HG03521 (cell line): ENCODE results near the gene DGKG.

Experiments used
- ATAC-seq: cut with Tn5 transposase; IDR thresholded peaks from one replicate; pipeline ENCODE4 v1.9.1; 2021; ENCODE audit warnings: mild to moderate bottlenecking, moderate library complexity; ENCODE audit not compliant: unreplicated experiment

Gene DGKG

DNA sequence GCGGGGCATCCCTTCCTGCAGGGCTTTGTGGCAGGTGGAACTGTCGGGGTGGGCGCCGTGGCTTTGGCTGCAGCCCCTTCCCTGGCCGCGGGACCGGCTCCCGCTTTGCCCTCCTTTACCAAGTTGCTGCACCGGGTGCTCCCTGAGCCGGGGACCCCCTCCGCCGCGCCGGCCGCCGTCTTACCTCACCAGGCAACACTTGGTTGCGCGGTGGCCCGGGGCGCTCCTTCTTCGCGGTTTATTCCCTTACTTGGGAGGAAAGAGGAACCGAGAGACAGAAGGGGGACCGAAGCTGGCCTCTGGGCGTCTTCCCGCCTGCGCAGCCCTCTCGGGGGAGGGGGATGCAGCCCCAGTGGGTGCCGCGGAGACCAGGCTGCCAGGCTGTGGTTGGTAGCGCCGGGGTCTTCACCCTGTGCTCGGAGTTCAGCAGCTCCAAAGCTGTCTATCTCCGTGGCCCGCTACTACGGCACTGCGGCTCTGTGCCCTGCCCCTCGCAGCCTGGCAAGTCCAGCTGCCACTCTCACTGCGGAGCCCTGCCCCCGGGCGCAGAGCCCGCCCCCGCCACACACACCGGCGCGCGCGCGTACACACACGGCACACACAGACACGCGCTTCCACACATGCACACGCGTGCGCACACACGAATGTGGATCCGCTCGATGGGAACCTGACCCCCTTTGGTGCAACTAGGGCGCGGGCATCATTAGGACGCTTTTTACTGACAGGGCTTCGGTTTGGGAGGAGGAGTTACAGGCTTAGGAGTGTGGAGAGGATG, at the start of gene DGKG:
Gene DGKG, minus strand, starts transcription at position 473 of the 775 bp plus-strand sequence. CDS start 41,775 bp downstream, outside the sequence.
- ATAC-seq = peak; percentile 49

DNA sequence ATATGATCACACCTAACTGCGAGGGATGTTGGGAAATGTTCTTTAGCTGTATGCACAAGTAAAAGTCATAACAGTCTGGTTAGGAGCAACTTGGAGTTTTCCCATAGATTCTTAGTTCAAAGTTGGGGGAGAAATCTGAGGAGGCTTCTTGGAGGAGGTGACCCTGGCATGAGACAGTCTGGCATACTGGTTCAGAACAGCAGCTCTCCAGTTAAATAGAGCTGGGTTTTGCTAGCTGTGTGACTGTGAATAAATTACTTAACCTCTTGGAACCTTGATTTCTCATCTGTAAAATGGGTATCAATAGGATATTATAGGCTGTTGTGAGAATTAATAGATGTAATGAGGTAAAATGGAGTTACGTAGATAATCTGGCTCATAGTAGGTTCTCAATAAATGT, 49.1 kb upstream of the DGKG start:
- no peak for ATAC-seq

DNA sequence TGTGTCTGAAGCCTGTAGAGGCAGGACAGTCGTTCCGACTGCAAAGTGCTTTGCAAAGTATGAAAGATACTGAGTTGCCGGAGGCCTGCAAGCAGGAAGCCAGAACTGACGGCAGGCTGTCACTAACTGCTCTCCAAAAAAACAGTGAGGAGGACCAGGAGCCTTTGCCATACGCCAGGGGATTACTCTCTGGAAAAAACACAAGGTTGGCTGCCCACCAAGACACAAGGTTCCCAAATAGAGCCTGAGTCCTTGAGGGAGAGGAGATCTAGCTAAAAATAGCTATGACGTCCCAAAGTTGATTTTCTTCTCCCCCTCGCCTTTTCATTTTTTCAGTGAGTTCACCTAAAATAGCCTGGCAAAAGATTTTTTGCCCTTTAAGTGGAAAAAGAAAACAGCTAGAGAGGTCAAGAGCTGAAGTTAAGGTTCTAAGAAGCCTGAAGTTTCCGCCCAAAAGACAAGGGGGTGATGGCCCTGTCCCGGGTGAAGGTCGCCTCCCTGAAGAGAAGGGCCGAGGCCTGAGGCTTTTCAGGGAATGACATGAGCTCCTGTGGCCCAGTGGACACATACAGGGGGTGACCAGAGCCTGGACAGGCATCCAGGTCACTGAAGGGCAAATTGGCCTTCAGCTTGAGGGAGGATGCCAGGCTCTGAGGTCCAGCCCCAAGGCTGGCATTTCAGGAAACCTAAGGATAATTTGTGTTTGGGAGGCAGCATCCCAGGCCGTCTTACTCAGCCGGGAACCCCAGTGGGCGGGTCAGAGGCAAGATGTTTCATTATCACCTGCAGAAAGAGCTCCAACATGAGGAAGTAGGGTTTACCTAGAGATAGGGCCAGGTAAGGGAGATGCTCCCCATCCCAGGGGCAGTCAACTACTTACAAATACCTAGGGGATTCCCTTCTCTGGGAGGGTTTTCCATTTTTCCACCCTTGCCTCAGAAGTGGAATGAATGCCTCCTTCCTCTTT, 44.9 kb upstream of the DGKG start:
- ATAC-seq = no peak

DNA sequence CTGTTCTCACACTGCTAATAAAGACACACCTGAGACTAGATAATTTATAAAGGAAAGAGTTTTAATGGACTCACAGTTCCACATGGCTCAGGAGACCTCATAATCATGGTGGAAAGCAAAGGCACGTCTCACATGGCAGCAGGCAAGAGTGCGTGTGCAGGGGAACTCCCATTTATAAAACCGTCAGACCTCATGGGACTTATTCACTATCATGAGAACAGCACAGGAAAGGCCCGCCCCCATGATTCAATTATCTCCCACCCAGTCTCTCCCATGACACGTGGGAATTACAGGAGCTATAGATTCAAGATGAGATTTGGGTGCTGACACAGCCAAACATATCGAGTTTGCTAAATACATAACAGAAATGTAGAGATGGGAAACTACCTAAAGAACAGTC, 39.5 kb upstream of the DGKG start:
- ATAC-seq = no peak

DNA sequence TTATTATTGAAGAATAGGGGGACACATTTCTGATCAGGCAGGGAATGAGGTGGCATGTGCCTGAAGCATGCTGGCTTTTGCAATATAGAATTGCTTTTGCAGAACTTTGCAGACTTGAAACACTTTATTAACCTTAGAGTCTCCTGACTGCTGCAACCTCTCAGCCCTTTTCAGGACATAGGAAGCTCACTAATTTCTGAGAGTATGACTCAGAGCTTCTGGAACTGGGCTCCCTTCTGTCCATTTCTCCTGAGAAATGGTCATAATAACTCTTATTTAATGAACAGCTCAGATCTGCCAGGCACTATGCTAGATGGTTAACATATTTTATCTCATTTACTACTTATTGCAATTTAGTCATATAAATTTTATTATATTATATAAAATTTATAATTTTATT, 38.6 kb upstream of the DGKG start:
- no peak for ATAC-seq

DNA sequence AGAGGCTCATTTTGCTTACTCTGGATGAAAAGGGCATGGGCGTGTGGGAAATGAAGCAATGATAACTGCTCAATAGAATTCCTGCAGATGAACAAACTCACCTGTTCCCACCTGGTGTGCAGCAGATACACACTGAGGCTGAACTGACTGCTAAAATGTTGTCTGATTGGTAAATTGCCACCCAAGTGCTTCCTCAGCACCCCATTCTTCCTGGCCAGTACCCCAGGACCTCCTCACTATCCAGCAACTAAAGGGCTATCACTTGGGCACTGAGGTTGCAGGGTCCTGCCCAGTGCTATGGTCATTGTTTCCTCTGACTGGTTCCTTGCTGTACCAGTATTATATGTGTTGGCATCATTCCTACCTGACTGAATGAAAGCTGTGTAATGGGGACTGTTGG, 38.0 kb upstream of the DGKG start:
- ATAC-seq = no peak

DNA sequence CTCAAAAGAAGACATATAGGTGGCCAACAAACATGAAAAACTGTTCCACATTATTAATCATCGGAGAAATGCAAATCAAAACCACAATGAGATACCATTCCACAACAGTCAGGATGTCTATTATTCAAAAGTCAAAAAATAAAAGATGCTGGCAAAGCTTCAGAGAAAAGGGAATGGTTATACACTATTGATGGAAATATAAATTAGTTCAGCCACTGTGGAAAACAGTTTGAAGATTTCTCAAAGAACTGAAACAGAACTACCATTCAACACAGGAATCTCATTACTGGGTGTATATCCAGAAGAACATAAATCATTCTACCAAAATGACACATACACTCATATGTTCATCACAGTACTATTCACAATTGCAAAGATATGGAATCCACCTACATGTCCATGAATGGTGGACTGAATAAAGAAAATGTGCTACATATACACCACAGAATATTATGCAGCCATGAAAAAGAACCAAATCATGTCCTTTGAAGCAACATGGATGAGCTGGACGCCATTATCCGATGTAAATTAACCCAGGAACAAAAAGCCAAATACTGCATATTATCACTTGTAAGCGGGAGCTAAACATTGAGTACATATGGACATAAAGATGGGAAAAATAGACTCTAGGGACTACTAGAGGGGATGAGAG, 32.7 kb upstream of the DGKG start:
- no peak for ATAC-seq

DNA sequence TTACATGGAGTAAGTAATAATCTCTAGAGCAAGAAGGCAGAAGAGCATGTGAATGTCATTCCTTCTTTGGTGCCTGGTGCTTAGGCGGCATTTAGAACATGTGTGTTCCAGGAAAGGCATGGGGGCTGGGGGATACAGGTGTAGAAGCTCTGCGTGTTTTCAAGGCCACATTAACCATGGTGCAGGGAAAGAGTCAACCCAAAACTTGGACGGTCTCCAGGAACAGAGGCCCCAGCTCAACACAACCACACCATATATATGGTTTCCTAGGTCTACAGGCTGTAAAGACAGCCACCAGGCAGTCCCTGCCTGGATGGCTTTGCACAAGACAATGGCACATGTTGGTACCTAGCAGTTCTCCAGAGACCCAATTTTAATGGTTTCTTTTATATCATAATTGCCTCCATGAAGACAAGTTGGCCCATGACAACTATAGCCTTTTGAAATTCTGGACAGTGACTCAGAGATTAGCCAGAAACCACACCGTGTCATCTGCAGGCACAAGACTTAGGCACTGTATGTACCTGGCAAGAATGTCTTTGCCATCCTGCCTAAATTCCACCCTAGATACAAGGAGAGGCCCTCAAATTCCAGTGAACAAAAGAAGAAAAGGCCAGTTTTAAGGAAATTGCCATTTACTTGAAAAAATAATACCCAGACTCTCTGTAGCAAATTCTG, 25.0 kb upstream of the DGKG start:
- no peak for ATAC-seq

DNA sequence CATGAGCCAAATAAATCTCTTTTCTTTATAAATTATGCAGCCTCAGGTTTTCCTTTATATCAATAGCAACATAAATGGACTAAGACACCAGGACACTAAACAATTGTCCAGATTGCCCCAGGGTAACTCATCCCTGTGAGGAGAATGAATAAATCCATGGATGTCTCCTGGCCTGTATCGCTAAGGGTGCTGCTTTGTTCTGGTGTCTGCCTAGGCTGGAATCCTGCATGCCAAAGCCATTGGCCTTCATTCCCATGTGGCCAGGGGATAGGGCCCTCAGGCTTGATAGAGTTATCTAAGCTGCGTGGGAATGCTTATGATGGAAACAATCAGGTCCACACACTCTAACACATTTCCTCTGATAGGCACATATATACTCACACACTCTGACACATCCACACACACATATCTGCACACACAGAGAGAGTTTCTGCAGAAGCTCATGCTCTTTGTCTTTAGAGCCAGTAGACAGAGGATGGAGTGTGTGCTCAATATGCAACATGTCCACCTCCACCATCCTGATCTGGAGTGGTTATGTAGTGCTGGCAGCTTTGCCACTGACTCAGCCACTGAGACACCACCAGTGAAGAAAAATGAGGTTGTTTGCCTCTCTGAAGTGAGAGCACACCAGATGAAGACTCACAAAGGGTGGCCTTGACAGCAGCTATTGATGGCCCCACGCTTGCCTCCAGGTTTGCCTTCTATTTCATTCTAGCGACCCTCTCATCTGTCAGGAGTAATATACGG, 24.0 kb upstream of the DGKG start:
- ATAC-seq = no peak

DNA sequence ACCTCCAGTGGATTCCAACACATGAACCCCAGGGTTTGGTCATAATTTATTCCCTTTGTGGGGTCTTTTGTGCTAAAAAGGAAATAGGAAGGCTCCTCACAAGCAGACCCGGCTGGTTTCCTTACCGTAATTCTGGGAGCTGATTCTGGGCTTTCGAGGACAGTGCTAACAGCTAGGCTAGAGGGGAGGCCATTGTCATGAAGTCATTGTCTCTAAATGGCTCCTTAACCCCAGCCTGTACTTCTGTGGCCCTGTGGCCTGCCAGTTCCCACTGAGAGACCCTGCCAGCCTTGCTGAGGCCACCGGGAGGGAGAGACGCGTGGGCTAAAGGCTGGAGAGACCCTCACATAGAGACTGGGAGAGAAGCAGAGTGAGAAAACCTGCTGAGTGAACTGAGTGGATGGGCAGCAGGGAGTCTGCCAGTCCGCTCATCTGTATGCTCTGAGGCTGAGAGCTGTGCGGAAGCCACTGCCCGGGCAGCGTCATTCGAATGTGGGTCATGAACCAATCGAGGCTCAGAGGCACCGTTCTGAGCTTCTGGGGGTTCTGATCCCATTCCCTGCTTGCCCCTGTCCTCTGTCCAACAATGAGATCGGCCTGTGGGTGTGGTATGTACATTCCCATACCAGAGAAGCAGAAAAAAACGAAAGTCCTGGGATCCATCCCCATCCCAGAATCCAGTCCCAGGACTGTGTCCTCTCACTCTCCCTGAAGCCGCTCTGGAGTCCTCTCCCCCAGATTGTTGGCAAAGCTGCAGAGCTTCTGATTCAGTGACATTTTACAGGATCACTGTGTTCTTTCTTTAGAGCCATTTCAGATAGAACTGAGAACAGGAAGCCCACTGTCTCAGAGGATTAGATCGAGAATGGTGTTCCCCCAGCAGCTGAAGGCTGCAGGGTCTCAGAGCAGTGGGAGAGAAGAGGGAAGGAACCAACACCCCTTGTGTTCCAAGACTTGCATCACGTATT, 21.3 kb upstream of the DGKG start:
- no peak for ATAC-seq

DNA sequence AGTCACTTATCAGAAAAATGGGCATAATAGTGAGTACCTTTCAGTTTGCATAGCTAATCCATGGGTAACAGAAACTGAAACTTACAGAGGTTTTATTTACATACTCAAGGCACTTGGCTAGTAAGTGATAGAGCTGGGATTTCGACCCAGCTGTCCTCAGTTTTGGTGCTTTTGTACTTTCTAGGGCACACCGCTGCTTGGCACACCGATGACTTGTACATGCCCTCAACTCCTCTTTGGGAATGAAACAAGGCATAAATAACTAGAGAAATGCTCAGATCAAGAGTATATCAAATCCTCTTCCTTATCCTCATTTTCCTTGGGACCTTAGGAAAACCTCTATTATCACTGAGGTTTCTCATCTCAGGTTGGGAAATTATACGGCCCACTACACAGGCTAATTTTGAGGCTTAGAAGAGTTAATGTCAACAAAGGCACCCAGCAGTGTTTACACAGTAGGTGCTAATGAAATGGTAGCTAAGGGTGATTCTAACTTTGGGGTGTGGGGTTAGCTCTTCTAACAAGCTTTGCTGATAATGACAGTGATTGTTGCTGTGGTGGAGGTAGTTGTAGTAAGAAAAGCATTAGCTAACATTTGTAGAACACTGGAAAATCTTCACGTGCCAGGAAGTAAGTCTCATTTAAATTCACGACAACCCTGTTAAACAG, 20.3 kb upstream of the DGKG start:
- no peak for ATAC-seq

DNA sequence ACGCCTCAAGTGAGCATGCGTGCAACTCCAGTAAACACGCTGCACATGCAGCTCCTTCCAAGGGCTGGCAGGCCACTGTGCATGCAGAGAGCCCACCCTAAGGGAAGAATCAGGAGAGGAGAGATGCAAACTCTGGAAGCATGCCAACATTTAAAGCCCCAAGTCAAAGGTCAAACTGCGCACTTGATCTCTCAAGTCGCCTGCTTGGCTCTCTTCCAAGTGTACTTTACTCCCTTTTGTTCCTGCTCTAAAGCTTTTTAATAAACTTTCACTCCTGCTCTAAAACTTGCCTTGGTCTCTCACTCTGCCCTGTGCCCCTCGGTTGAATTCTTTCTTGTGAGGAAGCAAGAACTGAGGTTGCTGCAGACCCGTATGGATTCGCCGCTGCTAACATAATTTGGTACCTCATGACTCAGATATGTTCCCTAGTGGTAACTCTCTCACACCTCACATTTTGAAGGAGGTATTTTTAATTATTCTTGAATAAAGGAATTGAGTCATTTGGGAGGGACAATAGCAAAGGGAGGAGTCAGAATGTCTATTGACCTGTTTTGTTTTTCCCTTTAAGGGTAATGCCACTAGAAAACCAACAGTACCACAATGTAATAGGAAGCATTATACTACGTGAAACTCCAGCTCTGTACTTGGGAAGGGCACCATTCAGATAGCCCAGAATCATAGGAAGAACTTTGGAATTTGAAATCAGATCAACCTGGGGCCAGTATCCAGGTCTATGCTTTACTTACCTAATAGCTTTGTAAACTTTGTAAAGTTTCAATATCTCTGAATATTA, 19.6 kb upstream of the DGKG start:
- ATAC-seq = no peak

DNA sequence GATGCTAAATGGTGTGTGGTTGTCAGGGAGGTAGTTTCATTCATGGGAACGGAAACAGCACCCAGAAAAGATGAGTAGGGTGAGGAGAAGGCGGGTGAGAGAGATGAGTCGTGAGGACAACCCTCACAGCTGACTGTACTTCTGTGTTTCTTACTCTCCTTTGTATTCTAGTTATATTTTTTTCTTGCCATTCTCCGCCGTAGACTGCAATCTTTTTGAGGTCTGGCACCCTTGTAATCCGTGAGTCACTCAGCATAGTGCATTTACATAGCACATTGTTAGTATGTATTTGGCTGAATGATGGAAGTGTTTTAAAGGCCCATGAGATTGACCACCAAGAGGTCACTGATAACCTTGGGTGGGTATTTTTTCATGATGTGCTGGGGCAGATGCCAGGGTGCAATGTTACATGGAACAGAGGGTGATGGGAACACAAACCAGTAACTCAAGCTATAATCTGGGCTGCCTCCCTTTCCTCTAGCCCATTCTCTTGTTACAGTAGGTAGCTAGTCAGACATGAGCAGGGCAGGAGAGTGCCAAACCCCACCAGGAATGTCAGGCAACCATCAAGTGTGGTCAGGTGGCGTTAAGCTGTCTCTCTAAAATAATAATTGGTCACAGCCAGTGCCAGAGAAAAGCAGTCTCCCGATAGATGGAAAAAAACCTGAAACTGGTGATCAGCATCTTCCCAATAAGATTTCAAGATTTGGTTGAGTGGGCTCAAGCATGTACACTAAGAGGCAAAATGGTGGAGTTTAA, 18.8 kb upstream of the DGKG start:
- no peak for ATAC-seq

DNA sequence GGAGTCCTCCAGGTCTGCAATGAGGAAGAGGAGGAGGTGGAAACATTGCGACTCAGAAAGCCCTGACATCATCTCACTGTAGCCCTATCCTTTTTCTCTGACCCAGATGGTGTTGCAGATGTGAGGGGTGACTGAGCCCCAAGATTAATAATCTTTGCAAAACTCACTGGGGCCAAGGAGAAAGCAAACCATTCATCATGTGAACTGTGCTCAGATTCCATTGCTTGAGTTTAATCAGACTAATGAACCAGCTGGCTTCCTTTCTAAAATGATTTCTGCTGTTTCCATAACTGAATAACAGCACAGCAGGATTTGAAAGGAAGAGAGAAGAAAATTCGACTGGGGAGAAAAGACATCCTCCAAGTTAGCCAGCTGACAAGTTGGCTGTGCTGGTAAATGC, 13.4 kb upstream of the DGKG start:
- no peak for ATAC-seq

DNA sequence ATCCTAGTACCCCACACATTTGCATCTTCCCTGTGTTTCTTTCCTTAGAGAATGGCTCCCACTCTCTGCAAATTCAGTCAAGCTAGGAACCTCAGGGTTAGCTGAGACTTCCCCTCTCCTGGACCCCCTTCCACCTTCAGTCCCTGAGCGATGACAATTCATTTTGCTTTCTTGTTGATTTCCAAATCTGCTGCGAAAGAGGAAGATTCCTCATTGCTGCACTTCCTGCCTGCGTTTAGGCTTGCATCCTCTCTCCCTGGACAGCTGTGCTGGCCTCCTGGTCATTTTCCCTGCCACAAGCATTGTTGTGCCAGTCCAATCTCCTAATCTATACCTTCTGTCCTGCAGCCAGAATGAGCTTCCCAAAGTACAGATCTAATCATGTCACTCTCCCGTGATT, 12.3 kb upstream of the DGKG start:
- ATAC-seq = no peak

DNA sequence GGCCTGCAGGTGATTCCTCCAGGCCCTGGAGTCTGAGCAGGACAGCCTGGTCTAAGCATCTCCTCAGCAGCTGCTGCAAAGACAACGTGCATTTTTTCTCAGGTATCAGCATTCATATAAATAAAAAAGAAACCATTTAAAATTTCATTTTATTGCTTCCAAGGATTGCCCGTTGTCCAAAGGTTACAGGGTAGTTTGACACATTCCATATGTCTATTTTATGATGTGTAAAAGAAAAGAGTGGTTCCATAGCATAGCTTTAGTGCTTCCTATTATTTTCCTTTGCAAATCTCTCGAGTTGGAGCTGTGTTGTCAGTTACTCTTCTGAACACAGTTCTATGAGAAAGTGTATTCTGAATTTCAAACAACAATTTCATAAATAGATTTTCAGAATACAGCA, 7.2 kb upstream of the DGKG start:
- no peak for ATAC-seq

DNA sequence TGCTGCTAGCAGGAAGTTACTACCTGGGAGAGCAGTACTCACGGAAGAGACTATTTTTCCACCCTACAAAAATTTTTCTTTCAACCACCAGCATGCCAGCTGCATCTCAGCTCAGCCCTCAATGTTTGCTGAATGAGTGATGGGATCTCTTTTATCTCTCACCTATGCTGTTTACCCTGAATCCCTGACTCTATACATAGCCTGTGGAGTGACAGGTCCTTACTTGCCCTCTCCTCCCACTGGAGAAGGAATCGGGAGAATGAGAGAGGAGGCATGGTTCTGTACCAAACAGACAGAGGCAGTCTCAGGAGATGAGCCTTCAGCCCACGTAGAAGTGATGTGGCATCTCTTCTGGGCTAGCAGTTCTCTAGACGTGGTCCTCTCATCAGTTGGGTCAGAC, 6.7 kb upstream of the DGKG start:
- no peak for ATAC-seq
